Uterus (tissue), 4 donors: Measurements from ENCODE around the gene PLEKHA7. TPM values are rescaled to one million over a fixed set of nuclear protein-coding genes. Genes with fewer than 3 reads are reported as not detected.

Experiments
- DNase-seq, 2 donors: peaks; one replicate each; pipeline ENCODE4 v3.0.0-alpha.2; 2019 to 2020
- H3K27ac ChIP-seq, 2 donors: fragments of 200-600 bp; sonication (generic); 1 replicate in 1 of 2; 2 replicates in 1 of 2; pipeline ENCODE4 v1.5.1; 2016 to 2018
- H3K27me3 ChIP-seq, 2 donors: fragments of 200-600 bp; sonication (generic); one replicate each; pipeline ENCODE4 v1.5.1; 2018 to 2019; ENCODE audit warnings: control low read depth in 1 of 2
- H3K36me3 ChIP-seq, 2 donors: fragments of 200-600 bp; sonication (generic); one replicate each; pipeline ENCODE4 v1.5.1; 2019; ENCODE audit warnings: control low read depth in 1 of 2
- H3K4me1 ChIP-seq, 2 donors: fragments of 200-600 bp; sonication (generic); one replicate each; pipeline ENCODE4 v1.5.1; 2018 to 2019; ENCODE audit warnings: control low read depth in 1 of 2
- H3K4me3 ChIP-seq, 2 donors: fragments of 200-600 bp; sonication (generic); 1 replicate in 1 of 2; 2 replicates in 1 of 2; pipeline ENCODE4 v1.5.1; 2018 to 2019; ENCODE audit warnings: mild to moderate bottlenecking in 1 of 2
- H3K9me3 ChIP-seq, 2 donors: fragments of 200-600 bp; sonication (generic); one replicate each; pipeline ENCODE4 v1.5.1; 2019; ENCODE audit warnings: control low read depth in 1 of 2
- POLR2A ChIP-seq, 2 donors: fragments of 450-650 bp; IDR thresholded peaks; one replicate each; pipeline ENCODE4 v1.6.1; 2016; ENCODE audit warnings: antibody characterized with exemption in 2 of 2, mild to moderate bottlenecking in 1 of 2, moderate library complexity in 1 of 2
- intact Hi-C: fragments of 100-400 bp; cut with DNase I; formaldehyde crosslinking; loops from one replicate; pipeline ENCODE4 v1.15.1; 2023; ENCODE audit warnings: low total_unique reads
- total RNA-seq, 4 donors: library from RNA; depleted of rRNA in 3 of 4; stranded (reverse); fragments of >200 nt in 3 of 4; gene quantifications; one replicate each; pipeline versions ENCODE4 v1.1.0 to v1.2.4, GENCODE V29; 2014 to 2023
- TF ChIP-seq, protein P1 (sequence below), 4 experiments: fragments of 200-600 bp in 2 of 4; fragments of 450-650 bp in 2 of 4; sonication (generic) in 2 of 4; IDR thresholded peaks; one replicate each; pipeline ENCODE4 v1.5.1; 2016 to 2019; ENCODE audit warnings: antibody characterized with exemption in 4 of 4, mild to moderate bottlenecking in 2 of 4, moderate library complexity in 1 of 4
- donor health status: DM: yes; HTN: yes; CAD: no.

The PLEKHA7 gene
- total RNA-seq, 4 donors from 2014 or later = 13.3 to 38.2 (median 26.7) TPM

DNA sequence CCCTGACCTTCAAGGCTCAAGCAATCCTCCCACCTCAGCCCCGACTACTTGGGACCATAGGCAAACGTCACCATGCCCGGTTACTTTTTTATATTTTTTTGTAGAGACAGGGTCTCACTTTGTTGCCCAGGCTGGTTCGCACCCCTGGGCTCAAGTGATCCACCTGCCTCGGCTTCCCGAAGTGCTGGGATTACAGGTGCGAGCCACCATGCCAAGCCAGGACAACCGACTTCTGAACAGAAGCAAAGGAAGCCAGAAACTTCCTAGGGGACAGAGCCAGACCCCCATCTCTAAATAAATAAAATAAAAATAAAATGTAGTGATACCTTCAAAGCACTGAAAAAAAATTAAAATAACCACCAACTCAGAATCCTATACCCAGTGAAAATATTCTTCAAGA lies 249.3 kb downstream of the PLEKHA7 start:
- Histone ChIP-seq H3K27me3 (no peaks in the 10 kb centered on the region), H3K4me1 (no peaks in the 10 kb centered on the region), H3K4me3 (no peak overlapping the region), H3K9me3 (no peaks in the 10 kb centered on the region), H3K36me3 (no peaks in the 10 kb centered on the region), H3K27ac (no peak overlapping the region)
- DNase-seq = no peak
- intact Hi-C loops = no loop called here
- TF ChIP-seq, protein P1, sequence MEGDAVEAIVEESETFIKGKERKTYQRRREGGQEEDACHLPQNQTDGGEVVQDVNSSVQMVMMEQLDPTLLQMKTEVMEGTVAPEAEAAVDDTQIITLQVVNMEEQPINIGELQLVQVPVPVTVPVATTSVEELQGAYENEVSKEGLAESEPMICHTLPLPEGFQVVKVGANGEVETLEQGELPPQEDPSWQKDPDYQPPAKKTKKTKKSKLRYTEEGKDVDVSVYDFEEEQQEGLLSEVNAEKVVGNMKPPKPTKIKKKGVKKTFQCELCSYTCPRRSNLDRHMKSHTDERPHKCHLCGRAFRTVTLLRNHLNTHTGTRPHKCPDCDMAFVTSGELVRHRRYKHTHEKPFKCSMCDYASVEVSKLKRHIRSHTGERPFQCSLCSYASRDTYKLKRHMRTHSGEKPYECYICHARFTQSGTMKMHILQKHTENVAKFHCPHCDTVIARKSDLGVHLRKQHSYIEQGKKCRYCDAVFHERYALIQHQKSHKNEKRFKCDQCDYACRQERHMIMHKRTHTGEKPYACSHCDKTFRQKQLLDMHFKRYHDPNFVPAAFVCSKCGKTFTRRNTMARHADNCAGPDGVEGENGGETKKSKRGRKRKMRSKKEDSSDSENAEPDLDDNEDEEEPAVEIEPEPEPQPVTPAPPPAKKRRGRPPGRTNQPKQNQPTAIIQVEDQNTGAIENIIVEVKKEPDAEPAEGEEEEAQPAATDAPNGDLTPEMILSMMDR (IDR thresholded peaks at IDR 0.05) = no peak
- no peak for TF ChIP-seq POLR2A (IDR thresholded peaks at IDR 0.05)

DNA sequence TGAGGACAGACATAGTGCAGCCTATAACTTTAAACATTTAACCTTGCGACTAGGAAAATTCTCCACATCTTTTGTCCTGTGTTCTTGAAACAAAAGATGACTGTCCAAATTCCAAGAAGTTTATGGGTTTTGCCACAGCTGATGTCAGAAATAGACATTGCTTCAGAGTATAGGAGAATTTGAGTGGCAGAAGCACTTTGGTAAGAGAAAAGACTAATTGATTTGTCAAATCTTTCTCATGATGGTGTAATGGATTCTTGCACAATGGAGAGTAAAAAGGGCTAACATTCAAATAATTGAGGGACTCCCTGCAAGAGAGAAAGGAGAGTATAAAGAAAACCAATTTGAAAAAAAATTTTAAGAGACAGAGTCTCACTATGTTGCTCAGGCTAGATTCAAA lies 250.5 kb downstream of the PLEKHA7 start:
- intact Hi-C loops = no loop called here
- TF ChIP-seq, protein P1 (IDR thresholded peaks at IDR 0.05) = no peak
- no peak for TF ChIP-seq POLR2A (IDR thresholded peaks at IDR 0.05)

DNA sequence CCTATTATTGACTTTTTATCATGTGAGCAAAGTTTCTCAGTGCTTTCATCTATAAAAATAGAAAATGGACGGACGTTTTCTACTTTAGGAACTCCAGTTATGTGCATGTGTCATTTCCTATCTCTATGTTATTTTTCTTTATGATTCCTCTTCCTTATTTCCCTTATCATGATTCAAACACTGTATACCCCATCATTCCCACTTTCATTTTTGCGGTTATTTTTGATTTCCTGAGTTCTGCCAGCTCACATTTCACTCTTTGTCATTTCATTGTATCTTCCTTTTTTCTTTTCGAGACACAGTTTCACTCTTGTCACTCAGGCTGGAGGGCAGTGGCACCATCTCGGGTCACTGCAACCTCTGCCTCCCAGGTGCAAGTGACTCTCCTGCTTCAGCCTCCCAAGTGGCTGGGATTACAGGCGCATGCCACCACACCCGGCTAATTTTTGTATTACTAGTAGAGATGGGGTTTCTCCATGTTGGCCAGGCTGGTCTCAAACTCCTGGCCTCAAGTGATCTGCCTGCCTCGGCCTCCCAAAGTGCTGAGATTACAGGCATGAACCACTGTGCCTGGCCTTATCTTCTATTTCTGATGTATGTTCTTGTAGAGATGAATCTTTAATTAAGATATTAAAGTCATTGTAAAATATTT lies 254.2 kb downstream of the PLEKHA7 start:
- TF ChIP-seq, protein P1 (IDR thresholded peaks at IDR 0.05) = no peak
- TF ChIP-seq POLR2A (IDR thresholded peaks at IDR 0.05) = no peak
- H3K27me3 ChIP-seq = no peaks in the 10 kb centered on the region
- intact Hi-C loops = no loop called here
- no peak for DNase-seq
- no peak overlapping the region for H3K27ac ChIP-seq
- no peaks in the 10 kb centered on the region for H3K9me3 ChIP-seq
- H3K4me1 ChIP-seq = no peaks in the 10 kb centered on the region
- H3K4me3 ChIP-seq = no peak overlapping the region
- no peaks in the 10 kb centered on the region for H3K36me3 ChIP-seq

More for the DNA sequence above, 250.5 kb downstream of the PLEKHA7 start:
- Histone ChIP-seq H3K4me3 (no peak overlapping the region), H3K27ac (no peak overlapping the region), H3K36me3 (no peaks in the 10 kb centered on the region), H3K27me3 (no peaks in the 10 kb centered on the region), H3K4me1 (no peaks in the 10 kb centered on the region), H3K9me3 (no peaks in the 10 kb centered on the region)
- DNase-seq = no peak

DNA sequence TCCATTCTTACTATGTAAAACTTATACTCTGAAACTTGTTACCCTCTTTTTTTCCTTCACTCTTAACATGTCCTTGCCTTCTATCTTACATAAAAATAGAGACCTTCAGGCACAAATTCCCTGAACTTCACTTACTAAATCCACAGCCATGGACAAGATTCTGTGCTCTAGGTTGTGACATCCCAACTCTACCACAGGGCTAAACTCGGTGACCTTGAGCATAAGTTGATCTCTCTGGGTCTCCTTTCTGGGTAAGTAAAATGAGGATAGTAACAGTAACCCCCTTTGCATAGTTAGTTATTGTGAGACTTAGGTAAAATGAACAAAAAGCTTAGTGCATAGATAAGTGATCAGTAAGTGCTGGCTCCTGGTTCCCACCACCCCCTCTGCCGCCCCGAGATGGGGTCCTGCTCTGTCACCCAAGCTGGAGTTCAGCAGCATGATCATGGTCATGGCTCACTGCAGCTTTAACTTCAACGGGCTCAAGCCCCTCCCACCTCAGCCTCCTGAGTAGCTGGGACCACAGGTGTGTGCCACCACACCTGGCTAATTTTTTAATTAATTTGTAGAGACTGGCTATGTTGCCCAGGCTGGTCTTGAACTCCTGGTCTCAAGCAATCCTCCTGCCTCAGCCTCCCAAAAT lies 255.7 kb downstream of the PLEKHA7 start:
- H3K27ac ChIP-seq = no peak overlapping the region
- TF ChIP-seq, protein P1 (IDR thresholded peaks at IDR 0.05) = no peak
- TF ChIP-seq POLR2A (IDR thresholded peaks at IDR 0.05) = no peak
- intact Hi-C loops = no loop called here
- no peaks in the 10 kb centered on the region for H3K4me1 ChIP-seq
- no peak for DNase-seq
- H3K9me3 ChIP-seq = no peaks in the 10 kb centered on the region
- H3K36me3 ChIP-seq = no peaks in the 10 kb centered on the region
- H3K27me3 ChIP-seq = no peaks in the 10 kb centered on the region
- H3K4me3 ChIP-seq = no peak overlapping the region

DNA sequence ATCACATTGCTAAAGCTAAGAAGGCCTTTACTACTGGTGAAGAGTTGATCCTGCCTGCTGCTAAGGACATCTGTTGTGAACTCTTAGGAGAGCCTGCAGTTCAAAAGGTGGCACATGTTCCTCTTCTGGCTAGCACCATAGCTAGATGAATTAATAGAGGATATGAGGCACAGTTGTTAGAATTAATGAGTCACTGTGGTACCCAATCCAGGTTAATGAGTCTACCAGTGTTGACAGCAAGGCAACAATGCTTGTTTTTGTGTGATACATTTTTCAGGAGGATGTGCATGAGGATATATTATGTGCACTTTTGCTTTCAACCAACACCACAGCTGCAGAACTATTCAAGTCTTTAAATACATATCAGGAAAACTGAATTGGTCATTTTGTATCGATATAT lies 263.8 kb downstream of the PLEKHA7 start:
- intact Hi-C loops = no loop called here

More for the DNA sequence above, 263.8 kb downstream of the PLEKHA7 start:
- H3K4me1 ChIP-seq = peaks cover 0 to 6% of the 10 kb centered on the region in 2 donors
- no peak overlapping the region for H3K4me3 ChIP-seq
- no peak for TF ChIP-seq POLR2A (IDR thresholded peaks at IDR 0.05)
- TF ChIP-seq, protein P1 (IDR thresholded peaks at IDR 0.05) = no peak
- DNase-seq = no peak
- H3K27me3 ChIP-seq = no peaks in the 10 kb centered on the region
- no peaks in the 10 kb centered on the region for H3K36me3 ChIP-seq
- H3K9me3 ChIP-seq = no peaks in the 10 kb centered on the region
- H3K27ac ChIP-seq = no peak overlapping the region
